ENCODE data around the gene HESX1. TPM values are rescaled to one million over a fixed set of nuclear protein-coding genes. Genes with fewer than 3 reads are reported as not detected.

The HESX1 gene
- total and polyA plus RNA-seq, 2 of the 4 experiments (the other 2 are of a cell fraction), result 0.36 to 0.82 TPM

DNA sequence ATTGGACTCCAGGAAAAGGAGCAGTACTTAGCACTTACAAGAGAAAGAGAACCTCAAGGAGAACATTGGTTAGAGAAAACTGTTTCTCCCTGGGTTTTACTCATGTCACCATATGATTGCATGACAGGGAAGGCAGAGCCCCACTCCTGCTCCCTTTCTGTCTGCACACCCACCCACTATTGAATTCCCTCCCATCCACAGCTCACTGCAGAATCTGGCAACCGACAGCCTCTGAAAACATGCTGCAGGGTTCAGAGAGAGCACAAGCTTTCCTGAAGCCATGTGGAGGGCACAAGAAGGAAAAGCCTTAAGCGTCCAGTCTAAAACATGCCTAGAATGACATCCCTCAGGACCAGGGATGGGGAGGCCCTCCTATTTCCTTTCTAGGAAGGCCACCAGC, 31.6 kb downstream of the HESX1 start:
- peaks cover 27% of the 10 kb centered on the region for H3K27me3 ChIP-seq (ENCODE audit: control insufficient read depth, insufficient read depth, low read length)
- H2AK5ac ChIP-seq (ENCODE audit: low read depth, low read length), result no peak overlapping the region
- H3K9ac ChIP-seq (ENCODE audit: low read depth, low read length), result no peak overlapping the region
- no peaks in the 10 kb centered on the region; the same call in 1 of the 2 replicates for H4K20me1 ChIP-seq (ENCODE audit: insufficient read depth, low read length)
- H3K4me3 ChIP-seq (ENCODE audit: insufficient read depth, low read depth, low read length), result no peak overlapping the region
- H3K79me1 ChIP-seq (ENCODE audit: low read depth in 1 of 2, low read length in 2 of 2), result no peaks in the 10 kb centered on the region
- no peak overlapping the region for H4K5ac ChIP-seq (ENCODE audit: low read depth, low read length)
- H3K4me1 ChIP-seq (ENCODE audit: control insufficient read depth, insufficient read depth, low read length), result peaks cover 4% of the 10 kb centered on the region; the same call in 1 of the 2 replicates
- H2BK20ac ChIP-seq (ENCODE audit: low read depth, low read length), result no peak overlapping the region
- TF ChIP-seq CHD1 (IDR thresholded peaks at IDR 0.05; ENCODE audit: low read depth, low read length), result no peak
- no peak for TF ChIP-seq MAFK (IDR thresholded peaks at IDR 0.05; ENCODE audit: low read depth, low read length)
- no peak overlapping the region for H3K56ac ChIP-seq (ENCODE audit: extremely low read depth, insufficient read depth, low read length)
- no peak overlapping the region for H2BK120ac ChIP-seq (ENCODE audit: low read depth, low read length)
- no peak overlapping the region for H2BK5ac ChIP-seq (ENCODE audit: low read depth, low read length, poor library complexity, severe bottlenecking)
- H3K4me2 ChIP-seq (ENCODE audit: low read depth, low read length), result no peak overlapping the region
- WGBS, 2 experiments (ENCODE audit: extremely low coverage in 2 of 2, insufficient read length in 1 of 2), result no CpG with 5 or more reads among the region's 2 CpGs
- H3K14ac ChIP-seq (replicated peaks; ENCODE audit: low read depth, low read length), result no peak overlapping the region
- H4K8ac ChIP-seq (ENCODE audit: low read depth in 2 of 2, low read length in 2 of 2), result no peak overlapping the region
- no peak overlapping the region for H3K23ac ChIP-seq (ENCODE audit: low read depth, low read length)
- no peak overlapping the region for H3K4ac ChIP-seq (ENCODE audit: low read depth, low read length)
- intact Hi-C loops (cut with micrococcal nuclease), result no loop called here
- dilution Hi-C loops (cut with HindIII; ENCODE audit: low sequenced_read_pairs, unreplicated experiment), result no loop called here
- H3K27ac ChIP-seq (ENCODE audit: insufficient read depth, low read length), result no peak overlapping the region
- peak overlapping the region; percentile 41 for H2AFZ ChIP-seq (replicated peaks; ENCODE audit: low read length, poor library complexity)
- in situ Hi-C loops (cut with MboI; ENCODE audit: low sequenced_read_pairs), result loop anchor here (25.0 kb wide), 1 partner anchor 394 kb away; the partner anchor contains the start of gene PDE12
- no peaks in the 10 kb centered on the region for H3K9me3 ChIP-seq (ENCODE audit: control insufficient read depth, insufficient read depth, low read length)
- ChIA-PET POLR2A (ENCODE audit: unreplicated experiment) (no interaction called here), CTCF (no interaction called here)
- no peaks in the 10 kb centered on the region for H3K9me1 ChIP-seq (ENCODE audit: insufficient read depth, low read length)
- no peak overlapping the region for H2BK15ac ChIP-seq (ENCODE audit: low read depth, low read length)
- DNase-seq (no peak), ATAC-seq (ENCODE audit: low read depth) (no peak)
- H4K91ac ChIP-seq (ENCODE audit: insufficient read depth, low read depth, low read length), result no peak overlapping the region
- BruUV-seq (replicated peaks), result no TSS peak
- no peak overlapping the region for H3K18ac ChIP-seq (ENCODE audit: low read depth, low read length)
- H2AK9ac ChIP-seq (replicated peaks; ENCODE audit: low read depth, low read length, poor library complexity), result no peak overlapping the region
- no peaks in the 10 kb centered on the region for H3K36me3 ChIP-seq (ENCODE audit: control insufficient read depth, insufficient read depth, low read length)

Data from IMR-90 (cell line).